GM19463 (cell line): ENCODE data around the gene TEX14.
"Not testable (repeated sequence)": the region's sequence is repeated elsewhere in the genome, so short reads cannot be mapped to it uniquely, and the experiment has no call there.

Source experiments
- ATAC-seq: cut with Tn5 transposase; IDR thresholded peaks from one replicate; pipeline ENCODE4 v1.9.1; 2021; ENCODE audit warnings: mild to moderate bottlenecking, moderate library complexity; ENCODE audit not compliant: unreplicated experiment

TEX14 gene

GRCh38 chr17:58614859-58615459 lies 76.9 kb downstream of the TEX14 start:
- no peak for ATAC-seq

- no peak for ATAC-seq
Measured at GRCh38 chr17:58611331-58611730, 80.5 kb downstream of the TEX14 start.

GRCh38 chr17:58606934-58607333 lies 84.9 kb downstream of the TEX14 start:
- ATAC-seq = no peak

DNA sequence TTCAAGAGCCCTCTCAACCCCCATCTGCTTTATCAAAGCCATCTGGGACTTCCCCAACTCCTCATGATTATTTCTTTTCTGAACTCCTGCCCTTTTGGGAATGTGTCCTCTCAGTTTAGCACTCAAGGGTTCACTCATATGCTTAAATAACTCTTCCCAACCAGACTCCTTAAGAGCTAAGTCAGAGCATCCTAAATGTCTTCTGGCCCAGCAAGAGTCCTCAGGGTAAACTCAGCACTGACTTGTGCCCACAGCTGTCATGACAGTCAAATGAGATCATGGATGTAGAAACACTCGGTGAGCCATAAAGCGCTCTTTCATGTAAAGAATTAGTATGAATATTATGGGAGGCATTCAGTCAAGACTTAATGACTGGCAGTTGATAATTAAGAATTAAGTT lies 85.9 kb downstream of the TEX14 start:
- ATAC-seq = no peak

- peak; percentile 67 for ATAC-seq
Measured at GRCh38 chr17:58605470-58605869, 86.4 kb downstream of the TEX14 start.

GRCh38 chr17:58601976-58602375 lies 89.9 kb downstream of the TEX14 start:
- ATAC-seq = no peak

DNA sequence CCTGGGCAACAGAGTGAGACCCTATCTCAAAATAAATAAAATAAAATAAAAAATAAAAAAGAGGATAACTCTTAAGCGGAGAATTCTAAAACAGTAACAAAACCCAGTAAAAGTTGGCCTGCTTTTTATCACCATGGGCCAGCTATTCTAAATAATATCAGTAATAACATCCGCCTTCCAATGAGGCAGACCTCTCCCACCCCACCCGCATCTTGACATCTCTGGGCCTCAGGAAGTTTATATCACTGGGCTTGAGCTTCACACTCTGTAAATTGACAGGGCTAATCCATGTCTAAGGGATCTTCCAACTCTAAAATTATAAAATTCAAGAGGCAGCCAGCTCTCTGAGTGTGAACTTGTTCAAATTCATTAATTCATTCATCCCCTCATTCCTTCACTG lies 94.5 kb downstream of the TEX14 start:
- ATAC-seq = no peak

GRCh38 chr17:58595194-58595792 lies 96.6 kb downstream of the TEX14 start:
- no peak for ATAC-seq

DNA sequence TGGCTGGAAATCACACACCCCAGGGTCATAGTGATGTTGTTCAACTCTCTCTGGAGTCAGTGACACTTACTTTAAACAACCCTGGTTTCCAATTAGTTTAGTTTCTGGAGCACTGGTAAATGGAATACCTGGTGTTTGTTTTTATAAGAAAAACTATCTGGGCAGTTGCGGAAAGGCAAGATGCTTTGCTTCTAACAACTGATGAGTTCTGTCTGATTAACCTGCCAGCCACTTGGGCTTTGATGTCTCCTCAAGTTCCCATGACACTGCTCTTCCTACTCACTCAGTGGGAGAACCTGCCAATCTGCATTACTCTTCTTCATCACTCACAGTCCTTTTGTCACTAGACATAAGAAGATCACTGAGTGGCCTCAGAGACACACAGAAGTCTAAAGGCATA lies 98.7 kb downstream of the TEX14 start:
- ATAC-seq = no peak

- ATAC-seq = no peak
Measured at GRCh38 chr17:58591455-58591854, 100.4 kb downstream of the TEX14 start.

DNA sequence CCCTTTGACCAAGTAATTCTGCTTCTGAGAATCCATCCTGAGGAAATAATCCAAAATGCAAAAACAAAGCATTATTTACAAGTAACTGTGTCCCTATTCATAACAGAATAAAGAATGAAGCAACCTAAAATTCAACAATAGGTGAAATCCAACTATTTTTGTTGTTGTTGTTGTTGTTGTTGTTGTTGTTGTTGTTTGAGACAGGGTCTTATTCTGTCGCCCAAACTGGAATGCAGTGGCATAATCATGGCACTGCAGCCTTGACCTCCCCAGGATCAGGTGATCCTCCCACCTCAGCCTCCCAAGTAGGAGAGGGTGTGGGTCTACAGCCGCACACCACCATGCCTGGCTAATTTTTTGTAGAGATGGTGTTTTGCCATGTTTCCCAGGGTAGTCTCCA lies 101.5 kb downstream of the TEX14 start:
- no peak for ATAC-seq

- no peak for ATAC-seq
Measured at GRCh38 chr17:58587713-58588117, 104.1 kb downstream of the TEX14 start.

GRCh38 chr17:58586009-58586644 lies 105.7 kb downstream of the TEX14 start:
- no peak for ATAC-seq

DNA sequence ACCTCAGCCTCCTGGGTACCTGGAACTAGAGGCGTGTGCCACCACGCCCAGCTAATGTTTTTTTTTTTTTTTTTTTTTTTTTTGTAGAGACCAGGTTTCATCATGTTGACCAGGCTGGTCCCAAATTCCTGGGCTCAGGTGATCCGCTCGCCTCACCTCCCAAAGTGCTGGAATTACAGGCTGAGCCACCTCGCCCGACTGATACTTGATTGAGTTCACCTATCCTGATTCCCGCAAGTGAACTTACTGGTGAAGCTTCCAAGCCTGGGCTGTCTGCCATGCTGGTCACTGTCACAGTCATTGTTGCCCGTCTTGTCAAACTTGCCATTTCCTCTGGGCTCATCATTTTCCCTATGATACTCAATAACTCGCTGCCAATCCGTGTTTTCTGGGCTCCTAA lies 106.3 kb downstream of the TEX14 start:
- ATAC-seq = no peak

DNA sequence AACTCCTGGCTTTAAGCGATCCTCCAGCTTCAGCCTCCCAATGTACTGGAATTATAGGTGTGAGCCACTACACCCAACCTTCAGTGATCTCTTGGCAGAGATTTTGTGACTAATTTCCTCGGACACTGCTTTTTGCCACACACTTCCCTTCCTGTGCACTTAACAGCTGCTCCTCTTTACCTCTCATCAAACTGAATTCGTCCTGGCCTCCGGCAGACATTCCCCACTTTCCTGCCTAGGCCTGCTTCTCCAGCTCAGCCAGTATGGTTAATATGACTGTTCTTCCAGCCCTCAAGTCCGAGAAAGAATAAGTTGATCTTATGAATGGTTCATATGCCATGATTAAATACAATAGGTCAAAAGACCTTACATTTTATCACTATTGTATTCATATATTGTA lies 108.4 kb downstream of the TEX14 start:
- ATAC-seq = no peak

- not testable (repeated sequence) for ATAC-seq
Measured at GRCh38 chr17:58582718-58583117, 109.1 kb downstream of the TEX14 start.

- no peak for ATAC-seq
Measured at GRCh38 chr17:58580671-58581070, 111.2 kb downstream of the TEX14 start.

- ATAC-seq = no peak
Measured at GRCh38 chr17:58577696-58578095, 114.1 kb downstream of the TEX14 start.

DNA sequence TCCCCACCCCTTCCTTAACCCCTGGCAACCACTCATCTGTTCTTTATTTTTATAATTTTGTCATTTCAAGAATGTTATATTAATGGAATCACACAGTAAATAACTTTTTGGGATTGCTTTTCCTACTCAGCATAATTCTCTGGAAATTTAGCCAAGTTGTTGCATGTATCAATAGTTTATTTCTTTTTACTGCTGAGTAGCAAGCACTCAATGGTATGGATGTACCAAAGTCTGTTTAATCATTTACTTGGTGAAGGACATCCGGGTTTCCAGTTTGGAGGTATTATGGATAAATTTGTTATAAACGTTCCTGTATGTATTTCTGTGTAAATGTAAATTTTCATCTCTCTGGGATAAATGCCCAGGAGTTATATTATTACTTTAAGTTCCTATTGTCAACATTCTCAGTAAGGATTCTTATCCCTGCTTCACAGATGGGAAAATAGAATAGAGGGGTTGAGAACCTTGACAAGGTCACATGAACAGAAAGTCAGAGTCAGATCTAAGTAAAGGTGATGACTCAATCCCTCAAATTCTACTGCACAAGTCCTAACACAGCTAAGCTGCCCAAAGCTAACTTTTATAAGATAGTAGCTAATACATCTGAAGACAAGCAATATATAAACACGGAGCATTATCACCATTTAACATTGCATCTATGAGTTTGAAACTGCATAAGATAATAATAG lies 115.0 kb downstream of the TEX14 start:
- no peak for ATAC-seq

- no peak for ATAC-seq
Measured at GRCh38 chr17:58575511-58575910, 116.3 kb downstream of the TEX14 start.

GRCh38 chr17:58574025-58574424 lies 117.8 kb downstream of the TEX14 start:
- no peak for ATAC-seq

DNA sequence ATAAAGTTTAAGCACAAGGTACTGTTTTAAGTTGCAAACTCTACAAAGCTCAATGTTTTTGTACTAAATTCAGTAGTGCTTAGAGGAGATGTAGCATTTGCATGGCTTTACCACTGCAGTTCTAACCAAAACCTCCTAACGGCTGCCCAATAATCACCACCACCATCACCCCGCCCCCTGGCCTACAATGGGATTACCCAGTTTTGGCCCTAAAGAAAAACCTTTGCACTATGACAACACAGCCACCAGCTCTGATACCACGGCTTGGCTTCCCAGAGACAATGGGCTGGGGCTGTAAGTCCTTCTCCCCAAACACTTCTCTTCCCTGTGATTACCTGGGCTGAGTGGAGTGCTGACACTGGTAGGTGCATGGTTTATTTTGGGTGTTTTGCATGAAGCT lies 119.0 kb downstream of the TEX14 start:
- no peak for ATAC-seq
